HEK293 (cell line): ENCODE measurements around the gene MUS81.

Experiments used
- ZNF514 ChIP-seq: fragments of 450-650 bp; formaldehyde crosslinking; IDR thresholded peaks from 2 replicates; pipeline ENCODE4 v1.5.1; 2016; ENCODE audit warnings: missing biosample characterization, missing genetic modification characterization
- TF ChIP-seq, protein P1 (sequence below): fragments of 450-650 bp; formaldehyde crosslinking; IDR thresholded peaks from 2 replicates; pipeline ENCODE4 v1.5.1; 2016; ENCODE audit warnings: missing biosample characterization, missing genetic modification characterization
- TF ChIP-seq, protein P2 (sequence below): fragments of 450-650 bp; formaldehyde crosslinking; IDR thresholded peaks from 2 replicates; pipeline ENCODE4 v1.5.1; 2016; ENCODE audit warnings: missing biosample characterization, missing genetic modification characterization

DNA sequence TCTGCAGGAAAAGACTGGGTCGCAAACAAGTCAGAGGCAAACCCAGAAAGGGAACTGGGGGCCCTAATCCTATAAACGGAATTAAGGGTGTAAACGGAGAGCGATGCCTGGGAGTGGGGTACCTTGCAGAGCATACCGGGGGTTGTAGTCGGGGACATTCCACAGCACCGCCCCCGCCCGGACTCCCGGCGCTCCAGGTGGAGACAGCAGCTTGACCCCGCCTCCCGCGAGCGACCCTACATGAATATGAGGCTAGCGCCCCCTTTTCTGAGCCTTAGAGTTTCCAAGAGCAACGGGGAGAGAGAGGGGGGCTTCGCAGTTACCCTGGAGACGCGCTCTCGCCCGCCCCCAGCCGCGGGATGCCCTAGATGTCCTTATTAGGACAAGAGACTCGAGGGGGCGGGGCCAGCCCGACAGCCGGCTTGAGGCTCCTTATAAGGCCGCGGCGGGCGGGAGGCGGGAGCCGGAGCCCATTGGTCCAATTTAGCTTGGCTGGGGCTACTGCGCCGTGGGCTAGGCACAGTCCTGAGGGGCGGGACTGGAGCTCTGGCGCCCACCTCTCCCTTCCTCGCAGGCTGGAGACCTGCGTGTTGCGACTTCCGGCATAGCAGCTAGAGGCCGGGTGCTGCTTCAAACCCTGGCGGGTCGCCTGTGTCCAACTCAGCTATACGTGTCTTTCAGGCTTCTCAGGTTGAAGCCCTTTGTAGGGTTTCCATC lies 980 bp upstream of the MUS81 start:
- TF ChIP-seq, protein P1, sequence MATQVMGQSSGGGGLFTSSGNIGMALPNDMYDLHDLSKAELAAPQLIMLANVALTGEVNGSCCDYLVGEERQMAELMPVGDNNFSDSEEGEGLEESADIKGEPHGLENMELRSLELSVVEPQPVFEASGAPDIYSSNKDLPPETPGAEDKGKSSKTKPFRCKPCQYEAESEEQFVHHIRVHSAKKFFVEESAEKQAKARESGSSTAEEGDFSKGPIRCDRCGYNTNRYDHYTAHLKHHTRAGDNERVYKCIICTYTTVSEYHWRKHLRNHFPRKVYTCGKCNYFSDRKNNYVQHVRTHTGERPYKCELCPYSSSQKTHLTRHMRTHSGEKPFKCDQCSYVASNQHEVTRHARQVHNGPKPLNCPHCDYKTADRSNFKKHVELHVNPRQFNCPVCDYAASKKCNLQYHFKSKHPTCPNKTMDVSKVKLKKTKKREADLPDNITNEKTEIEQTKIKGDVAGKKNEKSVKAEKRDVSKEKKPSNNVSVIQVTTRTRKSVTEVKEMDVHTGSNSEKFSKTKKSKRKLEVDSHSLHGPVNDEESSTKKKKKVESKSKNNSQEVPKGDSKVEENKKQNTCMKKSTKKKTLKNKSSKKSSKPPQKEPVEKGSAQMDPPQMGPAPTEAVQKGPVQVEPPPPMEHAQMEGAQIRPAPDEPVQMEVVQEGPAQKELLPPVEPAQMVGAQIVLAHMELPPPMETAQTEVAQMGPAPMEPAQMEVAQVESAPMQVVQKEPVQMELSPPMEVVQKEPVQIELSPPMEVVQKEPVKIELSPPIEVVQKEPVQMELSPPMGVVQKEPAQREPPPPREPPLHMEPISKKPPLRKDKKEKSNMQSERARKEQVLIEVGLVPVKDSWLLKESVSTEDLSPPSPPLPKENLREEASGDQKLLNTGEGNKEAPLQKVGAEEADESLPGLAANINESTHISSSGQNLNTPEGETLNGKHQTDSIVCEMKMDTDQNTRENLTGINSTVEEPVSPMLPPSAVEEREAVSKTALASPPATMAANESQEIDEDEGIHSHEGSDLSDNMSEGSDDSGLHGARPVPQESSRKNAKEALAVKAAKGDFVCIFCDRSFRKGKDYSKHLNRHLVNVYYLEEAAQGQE = no peak
- TF ChIP-seq ZNF514 (tag by site-specific recombination) = no peak
- TF ChIP-seq, protein P2, sequence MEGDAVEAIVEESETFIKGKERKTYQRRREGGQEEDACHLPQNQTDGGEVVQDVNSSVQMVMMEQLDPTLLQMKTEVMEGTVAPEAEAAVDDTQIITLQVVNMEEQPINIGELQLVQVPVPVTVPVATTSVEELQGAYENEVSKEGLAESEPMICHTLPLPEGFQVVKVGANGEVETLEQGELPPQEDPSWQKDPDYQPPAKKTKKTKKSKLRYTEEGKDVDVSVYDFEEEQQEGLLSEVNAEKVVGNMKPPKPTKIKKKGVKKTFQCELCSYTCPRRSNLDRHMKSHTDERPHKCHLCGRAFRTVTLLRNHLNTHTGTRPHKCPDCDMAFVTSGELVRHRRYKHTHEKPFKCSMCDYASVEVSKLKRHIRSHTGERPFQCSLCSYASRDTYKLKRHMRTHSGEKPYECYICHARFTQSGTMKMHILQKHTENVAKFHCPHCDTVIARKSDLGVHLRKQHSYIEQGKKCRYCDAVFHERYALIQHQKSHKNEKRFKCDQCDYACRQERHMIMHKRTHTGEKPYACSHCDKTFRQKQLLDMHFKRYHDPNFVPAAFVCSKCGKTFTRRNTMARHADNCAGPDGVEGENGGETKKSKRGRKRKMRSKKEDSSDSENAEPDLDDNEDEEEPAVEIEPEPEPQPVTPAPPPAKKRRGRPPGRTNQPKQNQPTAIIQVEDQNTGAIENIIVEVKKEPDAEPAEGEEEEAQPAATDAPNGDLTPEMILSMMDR (tag by site-specific recombination) = peak; percentile 69; the same call in 1 of the 2 replicates
